ENCODE data around the gene PVR. TPM values are rescaled to one million over a fixed set of nuclear protein-coding genes. Genes with fewer than 3 reads are reported as not detected.

PVR gene
- total RNA-seq, 2 experiments from 2014 or later = 0.67 to 0.82 TPM

DNA sequence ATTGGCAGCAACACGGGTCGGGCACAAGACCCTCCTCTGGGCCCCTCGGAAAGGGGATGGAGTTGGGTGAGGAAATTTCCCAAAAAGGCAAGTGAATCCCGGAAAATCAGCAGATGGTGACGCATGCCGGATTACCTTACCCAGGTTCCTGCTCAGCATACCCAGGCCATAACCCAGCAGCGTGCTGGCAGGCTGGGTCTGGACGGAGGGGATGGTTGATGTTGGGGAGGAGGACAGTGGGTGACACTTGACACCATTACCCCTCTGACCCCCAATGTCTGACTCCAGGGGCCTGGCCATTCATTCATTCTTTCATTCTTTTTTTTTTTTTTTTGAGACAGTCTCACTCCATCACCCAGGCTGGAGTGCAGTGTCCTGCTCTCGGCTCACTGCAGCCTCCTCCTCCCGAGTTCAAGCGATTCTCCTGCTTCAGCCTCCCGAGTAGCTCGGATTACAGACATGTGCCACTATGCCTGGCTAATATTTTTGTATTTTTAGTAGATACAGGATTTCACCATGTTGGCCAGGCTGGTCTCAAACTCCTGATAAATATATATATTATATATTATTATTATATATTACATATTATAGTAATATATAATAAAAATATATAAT lies 799 bp downstream of the PVR start:
- Histone ChIP-seq H3K9me3 (ENCODE audit: control insufficient read depth in 1 of 2, insufficient read depth in 1 of 2, low read length in 2 of 2) (peaks cover 0 to 4% of the 10 kb centered on the region in 2 experiments), H3K36me3 (ENCODE audit: insufficient read depth, low read length) (no peaks in the 10 kb centered on the region), H3K27ac (ENCODE audit: low read depth in 1 of 2, low read length in 2 of 2) (no peak overlapping the region), H3K4me3 (ENCODE audit: low read length) (peak overlapping the region; percentile 50), H3K27me3 (ENCODE audit: control insufficient read depth in 1 of 2, insufficient read depth in 2 of 2, low read length in 2 of 2) (peaks cover 12 to 17% of the 10 kb centered on the region in 2 experiments), H3K4me1 (ENCODE audit: insufficient read depth, low read length) (peaks cover 10% of the 10 kb centered on the region)
- Mint-ChIP-seq H3K9me3 (no peaks in the 10 kb centered on the region), H3K4me1 (ENCODE audit: low read depth) (no peaks in the 10 kb centered on the region), H3K27ac (no peak overlapping the region), H3K36me3 (ENCODE audit: low read depth) (no peaks in the 10 kb centered on the region), H3K4me3 (peak overlapping the region; percentile 62), H3K27me3 (peaks cover 22% of the 10 kb centered on the region)
- TF ChIP-seq, protein P1, sequence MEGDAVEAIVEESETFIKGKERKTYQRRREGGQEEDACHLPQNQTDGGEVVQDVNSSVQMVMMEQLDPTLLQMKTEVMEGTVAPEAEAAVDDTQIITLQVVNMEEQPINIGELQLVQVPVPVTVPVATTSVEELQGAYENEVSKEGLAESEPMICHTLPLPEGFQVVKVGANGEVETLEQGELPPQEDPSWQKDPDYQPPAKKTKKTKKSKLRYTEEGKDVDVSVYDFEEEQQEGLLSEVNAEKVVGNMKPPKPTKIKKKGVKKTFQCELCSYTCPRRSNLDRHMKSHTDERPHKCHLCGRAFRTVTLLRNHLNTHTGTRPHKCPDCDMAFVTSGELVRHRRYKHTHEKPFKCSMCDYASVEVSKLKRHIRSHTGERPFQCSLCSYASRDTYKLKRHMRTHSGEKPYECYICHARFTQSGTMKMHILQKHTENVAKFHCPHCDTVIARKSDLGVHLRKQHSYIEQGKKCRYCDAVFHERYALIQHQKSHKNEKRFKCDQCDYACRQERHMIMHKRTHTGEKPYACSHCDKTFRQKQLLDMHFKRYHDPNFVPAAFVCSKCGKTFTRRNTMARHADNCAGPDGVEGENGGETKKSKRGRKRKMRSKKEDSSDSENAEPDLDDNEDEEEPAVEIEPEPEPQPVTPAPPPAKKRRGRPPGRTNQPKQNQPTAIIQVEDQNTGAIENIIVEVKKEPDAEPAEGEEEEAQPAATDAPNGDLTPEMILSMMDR (IDR thresholded peaks at IDR 0.05) = no peak
- intact Hi-C loops (cut with DNase I, micrococcal nuclease) = no loop called here
- DNase-seq (peak in 1 of 14 experiments; percentile 18), ATAC-seq (ENCODE audit: poor library complexity) (no peak)
- CTCF ChIA-PET = no interaction called here
- POLR2A ChIA-PET = no interaction called here

DNA sequence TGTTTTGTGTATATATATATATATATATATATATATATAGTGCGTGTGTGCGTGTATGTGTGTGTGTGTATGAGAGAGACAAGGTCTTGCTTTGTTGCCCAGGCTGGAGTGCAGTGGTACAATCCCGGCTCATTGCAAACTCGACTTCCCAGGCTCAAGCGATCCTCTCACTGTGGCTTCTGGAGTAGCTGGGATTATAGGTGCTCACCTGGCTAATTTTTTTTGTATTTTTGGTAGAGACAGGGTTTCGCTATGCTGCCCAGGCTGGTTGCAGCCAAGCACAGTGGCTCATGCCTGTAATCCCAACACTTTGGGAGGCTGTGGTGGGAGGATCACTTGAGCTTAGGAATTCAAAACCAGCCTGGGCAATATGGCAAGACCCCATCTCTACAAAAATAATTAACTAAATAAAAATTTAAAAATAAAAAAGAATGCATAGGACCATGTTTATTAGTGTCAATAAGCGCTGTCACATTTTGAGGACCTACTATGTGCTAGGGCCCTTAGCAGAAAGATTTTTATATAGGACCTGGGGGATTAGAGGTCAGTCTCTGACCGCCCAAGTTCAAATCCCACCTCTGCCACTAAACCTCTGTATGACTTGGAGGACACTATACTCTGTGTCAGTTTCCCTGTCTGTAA lies 1.8 kb downstream of the PVR start:
- intact Hi-C loops (cut with DNase I, micrococcal nuclease) = no loop called here
- no peaks in the 10 kb centered on the region for H3K36me3 ChIP-seq (ENCODE audit: insufficient read depth, low read length)
- no peak overlapping the region for H3K27ac ChIP-seq (ENCODE audit: low read depth in 1 of 2, low read length in 2 of 2)
- DNase-seq = no peak
- CTCF ChIA-PET = no interaction called here
- H3K27me3 Mint-ChIP-seq = peaks cover 19% of the 10 kb centered on the region
- ATAC-seq (ENCODE audit: poor library complexity) = no peak
- H3K27me3 ChIP-seq (ENCODE audit: control insufficient read depth in 1 of 2, insufficient read depth in 2 of 2, low read length in 2 of 2) = peaks cover 12 to 17% of the 10 kb centered on the region in 2 experiments
- TF ChIP-seq, protein P1 (IDR thresholded peaks at IDR 0.05) = no peak
- H3K9me3 ChIP-seq (ENCODE audit: control insufficient read depth in 1 of 2, insufficient read depth in 1 of 2, low read length in 2 of 2) = peaks cover 0 to 4% of the 10 kb centered on the region in 2 experiments
- no peak overlapping the region for H3K4me3 ChIP-seq (ENCODE audit: low read length)
- POLR2A ChIA-PET = no interaction called here
- H3K4me1 Mint-ChIP-seq (ENCODE audit: low read depth) = no peaks in the 10 kb centered on the region
- H3K9me3 Mint-ChIP-seq = no peaks in the 10 kb centered on the region
- H3K4me1 ChIP-seq (ENCODE audit: insufficient read depth, low read length) = peaks cover 10% of the 10 kb centered on the region
- no peaks in the 10 kb centered on the region for H3K36me3 Mint-ChIP-seq (ENCODE audit: low read depth)
- no peak overlapping the region for H3K4me3 Mint-ChIP-seq
- H3K27ac Mint-ChIP-seq = no peak overlapping the region

DNA sequence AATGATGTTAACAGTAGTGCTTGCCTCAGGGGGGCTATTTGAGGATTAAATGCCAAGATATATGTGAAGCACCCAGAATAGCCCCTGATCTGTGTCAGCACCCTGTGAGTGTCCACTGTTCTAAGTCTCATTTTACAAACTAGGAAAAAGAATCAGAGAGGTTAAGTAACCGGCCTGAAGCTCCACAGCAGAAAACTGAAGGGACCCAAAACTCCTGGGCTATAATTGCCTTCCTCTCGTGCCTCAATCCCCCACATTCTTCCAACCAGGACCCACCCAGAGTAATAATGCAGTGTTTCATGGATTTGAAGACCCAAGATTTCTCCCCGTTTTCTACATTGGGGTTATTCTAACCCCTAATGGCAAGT lies 2.3 kb downstream of the PVR start:
- peaks cover 12 to 17% of the 10 kb centered on the region in 2 experiments for H3K27me3 ChIP-seq (ENCODE audit: control insufficient read depth in 1 of 2, insufficient read depth in 2 of 2, low read length in 2 of 2)
- H3K4me3 Mint-ChIP-seq = no peak overlapping the region
- intact Hi-C loops (cut with DNase I, micrococcal nuclease) = no loop called here
- H3K9me3 ChIP-seq (ENCODE audit: control insufficient read depth in 1 of 2, insufficient read depth in 1 of 2, low read length in 2 of 2) = peaks cover 0 to 4% of the 10 kb centered on the region in 2 experiments
- H3K27me3 Mint-ChIP-seq = peaks cover 19% of the 10 kb centered on the region
- ChIA-PET CTCF (no interaction called here), POLR2A (no interaction called here)
- DNase-seq (no peak), ATAC-seq (ENCODE audit: poor library complexity) (no peak)
- peaks cover 10% of the 10 kb centered on the region for H3K4me1 ChIP-seq (ENCODE audit: insufficient read depth, low read length)
- H3K27ac Mint-ChIP-seq = no peak overlapping the region
- no peaks in the 10 kb centered on the region for H3K4me1 Mint-ChIP-seq (ENCODE audit: low read depth)
- H3K36me3 ChIP-seq (ENCODE audit: insufficient read depth, low read length) = no peaks in the 10 kb centered on the region
- TF ChIP-seq, protein P1 (IDR thresholded peaks at IDR 0.05) = no peak
- H3K27ac ChIP-seq (ENCODE audit: low read depth in 1 of 2, low read length in 2 of 2) = no peak overlapping the region
- H3K4me3 ChIP-seq (ENCODE audit: low read length) = no peak overlapping the region
- H3K36me3 Mint-ChIP-seq (ENCODE audit: low read depth) = no peaks in the 10 kb centered on the region
- H3K9me3 Mint-ChIP-seq = no peaks in the 10 kb centered on the region

All from CD4-positive, alpha-beta T cell (primary cell).